GM21515 (cell line): ENCODE data around the gene TYSND1.
"Not testable (repeated sequence)": the region's sequence is repeated elsewhere in the genome, so short reads cannot be mapped to it uniquely, and the experiment has no call there.

Source experiments
- ATAC-seq: cut with Tn5 transposase; IDR thresholded peaks from one replicate; pipeline ENCODE4 v1.9.1; 2021; ENCODE audit not compliant: unreplicated experiment

Gene TYSND1

GRCh38 chr10:70114902-70115301 lies 31.6 kb downstream of the TYSND1 start:
- no peak for ATAC-seq

DNA sequence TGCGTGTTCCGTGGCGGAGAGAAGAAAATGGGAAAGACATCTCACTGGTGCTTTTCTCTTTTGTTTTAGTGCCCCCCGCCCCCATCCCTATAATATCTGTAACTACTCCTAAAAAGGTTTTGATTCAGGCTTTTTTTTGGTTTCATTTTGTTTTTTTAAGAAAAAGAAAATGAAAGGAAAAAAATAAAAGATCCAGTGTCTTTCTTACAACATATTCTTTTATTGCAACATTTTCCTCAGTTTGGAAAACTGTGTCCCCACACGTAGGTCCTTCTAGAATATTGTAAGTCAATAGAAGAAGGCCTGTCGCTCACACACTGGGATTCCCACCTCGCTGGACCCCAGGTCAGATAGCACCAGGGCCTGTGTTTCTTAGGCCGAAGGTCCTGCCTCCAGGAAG lies 34.4 kb downstream of the TYSND1 start:
- ATAC-seq, result no peak

GRCh38 chr10:70111496-70111895 lies 35.0 kb downstream of the TYSND1 start:
- ATAC-seq, result no peak

- no peak for ATAC-seq
These were observed 37.3 kb downstream of the TYSND1 start for GRCh38 chr10:70109064-70109729.

- no peak for ATAC-seq
These were observed 39.3 kb downstream of the TYSND1 start for GRCh38 chr10:70106958-70107791.

DNA sequence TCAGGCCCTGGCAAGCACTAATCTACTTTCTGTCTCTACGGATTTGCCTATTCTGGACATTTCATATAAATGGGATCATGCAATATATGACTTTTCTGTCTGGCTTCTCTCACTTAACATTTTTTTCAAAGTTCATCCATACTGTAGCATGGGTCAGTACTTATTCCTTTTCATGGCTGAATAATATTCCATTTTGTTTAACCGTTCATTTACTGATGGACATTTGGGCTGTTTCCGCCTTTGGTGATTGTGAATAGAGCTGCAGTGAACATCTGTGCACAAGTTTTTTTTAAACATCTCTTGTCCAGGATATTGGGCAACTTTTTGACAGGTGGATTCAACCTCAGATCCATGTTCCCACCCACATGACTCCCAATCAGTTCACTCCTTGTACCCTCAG lies 44.8 kb downstream of the TYSND1 start:
- no peak for ATAC-seq

- not testable (repeated sequence) for ATAC-seq
These were observed 45.4 kb downstream of the TYSND1 start for GRCh38 chr10:70101068-70101562.

DNA sequence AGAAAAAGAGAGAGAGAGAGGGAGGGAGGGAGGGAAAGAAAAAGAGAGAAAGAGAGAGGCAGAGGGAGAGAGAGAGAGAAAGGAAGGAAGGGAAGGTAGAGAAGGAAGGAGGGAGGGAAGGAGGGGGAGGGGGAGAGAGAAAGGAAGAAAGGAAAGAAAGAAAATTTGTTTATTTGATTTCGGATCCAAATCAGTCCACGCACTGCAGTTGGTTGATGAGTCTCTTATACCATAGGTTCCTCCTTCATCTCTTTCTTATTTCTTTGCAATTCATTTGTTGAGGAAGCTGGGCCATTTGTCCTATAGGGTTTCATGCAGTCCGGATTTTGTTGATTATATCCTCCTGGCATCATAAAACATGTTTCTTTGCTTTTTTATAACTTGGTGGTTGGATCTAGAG lies 48.2 kb downstream of the TYSND1 start:
- no peak for ATAC-seq

DNA sequence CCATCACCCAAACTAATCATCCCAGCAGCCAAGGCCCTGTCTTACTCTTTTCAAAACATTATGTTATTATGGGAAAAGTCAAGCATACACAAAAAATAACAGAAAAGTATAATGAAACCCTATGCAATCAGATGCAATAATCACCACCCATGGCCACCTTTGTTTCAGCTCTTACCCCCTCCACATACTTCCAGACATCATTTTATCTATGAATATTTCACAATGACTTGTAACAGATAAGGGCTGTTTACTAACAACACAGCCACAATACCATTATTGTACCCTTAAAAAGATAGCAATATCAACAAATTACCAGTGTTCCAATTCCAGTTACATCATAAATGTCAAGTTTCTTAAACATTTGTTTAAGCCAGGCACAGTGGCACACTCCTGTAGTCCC lies 49.0 kb downstream of the TYSND1 start:
- ATAC-seq, result no peak

GRCh38 chr10:70096705-70097420 lies 49.6 kb downstream of the TYSND1 start:
- ATAC-seq, result no peak

GRCh38 chr10:70096016-70096704 lies 50.3 kb downstream of the TYSND1 start:
- no peak for ATAC-seq

DNA sequence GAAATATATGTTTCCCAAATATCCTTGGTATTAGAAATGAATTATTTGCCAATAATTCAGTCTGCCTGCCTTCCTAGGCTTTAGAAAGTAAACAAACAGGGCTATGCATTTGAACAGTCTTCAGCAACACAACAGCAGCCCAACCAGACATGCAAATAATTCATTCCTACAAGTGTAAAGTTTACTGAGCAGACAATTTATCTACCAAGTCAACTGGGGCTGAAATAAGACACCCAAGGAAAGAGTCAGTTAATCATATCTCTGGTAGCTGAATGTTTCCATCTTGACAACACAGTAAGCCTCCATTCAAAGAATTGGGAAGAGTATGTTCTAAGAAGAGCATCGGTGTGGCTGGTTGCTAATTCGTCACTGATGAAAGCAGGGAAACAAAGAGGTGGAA lies 52.2 kb downstream of the TYSND1 start:
- no peak for ATAC-seq

- no peak for ATAC-seq
These were observed 53.1 kb downstream of the TYSND1 start for GRCh38 chr10:70093335-70093944.

DNA sequence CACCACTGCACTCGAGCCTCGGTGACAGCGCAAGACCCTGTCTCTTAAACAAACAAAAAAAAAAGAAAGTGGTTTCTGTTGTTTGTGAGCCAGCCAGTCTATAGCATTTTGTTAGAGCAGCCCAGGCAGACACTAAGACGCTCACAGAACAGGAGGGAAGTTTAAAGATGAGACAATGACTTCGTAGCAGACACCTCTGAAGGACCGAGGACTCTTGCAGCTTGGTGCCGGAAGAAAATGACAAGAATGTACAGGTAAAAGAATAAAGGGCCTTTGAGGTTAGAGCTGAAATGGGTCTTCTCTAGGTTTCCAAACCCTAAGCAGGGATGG lies 54.1 kb downstream of the TYSND1 start:
- ATAC-seq, result no peak

GRCh38 chr10:70090951-70091350 lies 55.5 kb downstream of the TYSND1 start:
- no peak for ATAC-seq

DNA sequence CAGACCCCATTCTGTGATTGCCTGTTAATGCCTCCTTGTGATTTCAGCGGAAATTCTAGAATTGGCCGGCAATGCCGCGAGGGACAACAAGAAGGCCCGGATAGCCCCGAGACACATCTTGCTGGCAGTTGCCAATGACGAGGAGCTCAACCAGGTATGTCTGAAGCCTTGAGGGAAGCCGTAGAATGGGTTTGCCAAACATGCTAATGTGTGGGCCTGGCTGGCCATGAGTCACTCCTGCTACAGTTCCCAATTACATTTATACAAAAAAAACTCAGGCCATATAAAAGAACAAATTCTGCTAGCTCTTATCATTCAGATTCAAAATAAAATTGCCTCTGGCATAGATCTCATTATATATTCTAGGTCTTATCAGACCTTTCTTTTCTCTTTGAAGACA lies 56.5 kb downstream of the TYSND1 start:
- ATAC-seq, result no peak

DNA sequence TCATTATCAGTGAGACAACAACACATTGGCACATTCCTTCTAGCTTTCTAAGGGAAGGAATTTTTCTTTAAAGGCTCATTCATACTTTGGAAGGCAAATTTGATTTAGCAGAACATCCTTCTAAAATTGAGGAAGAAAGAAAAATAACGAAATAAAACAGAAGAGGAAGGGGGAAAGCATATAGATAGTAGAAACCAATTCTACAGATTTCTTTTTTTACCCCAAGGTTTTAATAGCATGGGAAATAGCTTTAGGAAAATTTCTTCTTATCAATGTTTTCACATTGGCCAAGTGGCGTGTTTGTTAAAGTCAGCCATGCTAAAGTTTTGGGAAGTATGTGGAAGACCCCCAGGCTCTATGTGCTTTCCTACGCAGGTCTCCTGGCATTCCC lies 58.2 kb downstream of the TYSND1 start:
- ATAC-seq, result no peak
